ENCODE results near the gene SPOCK1.

DNA sequence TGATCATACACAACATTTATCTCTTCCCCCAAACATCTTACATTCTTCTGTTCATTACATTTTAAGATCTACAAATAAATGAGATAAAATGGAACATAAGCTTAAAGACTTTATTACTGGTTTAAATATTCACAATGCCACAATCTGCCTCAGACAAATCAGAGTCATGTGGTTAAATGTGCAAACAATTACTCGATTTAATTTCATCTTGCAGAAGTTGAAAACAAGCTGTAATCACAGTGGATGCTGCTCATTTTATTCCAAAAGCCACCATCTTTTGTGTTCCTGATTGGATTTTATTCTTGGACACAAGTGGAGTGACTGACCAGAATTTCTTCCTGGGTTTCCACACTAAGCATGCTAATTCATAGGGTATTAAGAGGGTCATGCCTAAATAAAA lies 33.2 kb downstream of the SPOCK1 start:
- TF ChIP-seq, protein P1, sequence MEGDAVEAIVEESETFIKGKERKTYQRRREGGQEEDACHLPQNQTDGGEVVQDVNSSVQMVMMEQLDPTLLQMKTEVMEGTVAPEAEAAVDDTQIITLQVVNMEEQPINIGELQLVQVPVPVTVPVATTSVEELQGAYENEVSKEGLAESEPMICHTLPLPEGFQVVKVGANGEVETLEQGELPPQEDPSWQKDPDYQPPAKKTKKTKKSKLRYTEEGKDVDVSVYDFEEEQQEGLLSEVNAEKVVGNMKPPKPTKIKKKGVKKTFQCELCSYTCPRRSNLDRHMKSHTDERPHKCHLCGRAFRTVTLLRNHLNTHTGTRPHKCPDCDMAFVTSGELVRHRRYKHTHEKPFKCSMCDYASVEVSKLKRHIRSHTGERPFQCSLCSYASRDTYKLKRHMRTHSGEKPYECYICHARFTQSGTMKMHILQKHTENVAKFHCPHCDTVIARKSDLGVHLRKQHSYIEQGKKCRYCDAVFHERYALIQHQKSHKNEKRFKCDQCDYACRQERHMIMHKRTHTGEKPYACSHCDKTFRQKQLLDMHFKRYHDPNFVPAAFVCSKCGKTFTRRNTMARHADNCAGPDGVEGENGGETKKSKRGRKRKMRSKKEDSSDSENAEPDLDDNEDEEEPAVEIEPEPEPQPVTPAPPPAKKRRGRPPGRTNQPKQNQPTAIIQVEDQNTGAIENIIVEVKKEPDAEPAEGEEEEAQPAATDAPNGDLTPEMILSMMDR (conservative IDR thresholded peaks at IDR 0.05; ENCODE audit: low read depth, low read length): no peak
- TF ChIP-seq EZH2 (IDR thresholded peaks at IDR 0.05; ENCODE audit: borderline replicate concordance, low read depth, low read length, poor library complexity, severe bottlenecking): no peak

Data from A673 (cell line).